ENCODE data around the gene ANKRD44.

GRCh38 chr2:197237291-197238042, 73.1 kb downstream of the ANKRD44 start:
- TF ChIP-seq CTCF (IDR thresholded peaks at IDR 0.05), result no peak
- no peak for TF ChIP-seq POLR2A (IDR thresholded peaks at IDR 0.05)
